GM12865 (cell line): ENCODE results near the gene ANKH.

ENCODE experiments used
- DNase-seq: peaks from one replicate; pipeline ENCODE4 v3.0.0; 2010; ENCODE audit warnings: low read depth
- H3K4me3 ChIP-seq: 2 replicates; pipeline ENCODE4 v1.5.1; 2011; ENCODE audit warnings: mild to moderate bottlenecking, low read depth, low read length, control low read depth
- CTCF ChIP-seq: IDR thresholded peaks from 2 replicates; pipeline ENCODE4 v1.5.1; 2011; ENCODE audit warnings: low read length, control low read depth, low read depth, inconsistent platforms; ENCODE audit not compliant: insufficient read depth; ENCODE audit errors: missing control alignments

ANKH gene

GRCh38 chr5:14712666-14713065, 158.9 kb downstream of the ANKH start:
- H3K4me3 ChIP-seq, result no peak overlapping the region
- no peak for DNase-seq
- no peak for TF ChIP-seq CTCF

GRCh38 chr5:14712131-14712530, 159.4 kb downstream of the ANKH start:
- no peak for DNase-seq
- no peak for TF ChIP-seq CTCF
- no peak overlapping the region for H3K4me3 ChIP-seq

- TF ChIP-seq CTCF, result no peak
- DNase-seq, result no peak
- H3K4me3 ChIP-seq, result no peak overlapping the region
Measured at GRCh38 chr5:14710313-14710994, 161.1 kb downstream of the ANKH start.

GRCh38 chr5:14708551-14708950, 163.0 kb downstream of the ANKH start:
- no peak for DNase-seq
- TF ChIP-seq CTCF, result no peak
- no peak overlapping the region for H3K4me3 ChIP-seq

GRCh38 chr5:14707811-14708390, 163.7 kb downstream of the ANKH start:
- DNase-seq, result no peak
- H3K4me3 ChIP-seq, result no peak overlapping the region
- no peak for TF ChIP-seq CTCF

- no peak for DNase-seq
- no peak overlapping the region for H3K4me3 ChIP-seq
- TF ChIP-seq CTCF, result no peak
Measured at GRCh38 chr5:14706615-14707021, 165.0 kb downstream of the ANKH start.

GRCh38 chr5:14705556-14705955, 166.0 kb downstream of the ANKH start:
- no peak overlapping the region for H3K4me3 ChIP-seq
- no peak for TF ChIP-seq CTCF
- DNase-seq, result no peak
